Measurements from ENCODE around the gene BRI3.
A peak's percentile ranks its signal among the peaks of the same experiment; 100 is the strongest.
"Not testable (repeated sequence)": the region's sequence is repeated elsewhere in the genome, so short reads cannot be mapped to it uniquely, and the experiment has no call there.

BRI3 gene

DNA sequence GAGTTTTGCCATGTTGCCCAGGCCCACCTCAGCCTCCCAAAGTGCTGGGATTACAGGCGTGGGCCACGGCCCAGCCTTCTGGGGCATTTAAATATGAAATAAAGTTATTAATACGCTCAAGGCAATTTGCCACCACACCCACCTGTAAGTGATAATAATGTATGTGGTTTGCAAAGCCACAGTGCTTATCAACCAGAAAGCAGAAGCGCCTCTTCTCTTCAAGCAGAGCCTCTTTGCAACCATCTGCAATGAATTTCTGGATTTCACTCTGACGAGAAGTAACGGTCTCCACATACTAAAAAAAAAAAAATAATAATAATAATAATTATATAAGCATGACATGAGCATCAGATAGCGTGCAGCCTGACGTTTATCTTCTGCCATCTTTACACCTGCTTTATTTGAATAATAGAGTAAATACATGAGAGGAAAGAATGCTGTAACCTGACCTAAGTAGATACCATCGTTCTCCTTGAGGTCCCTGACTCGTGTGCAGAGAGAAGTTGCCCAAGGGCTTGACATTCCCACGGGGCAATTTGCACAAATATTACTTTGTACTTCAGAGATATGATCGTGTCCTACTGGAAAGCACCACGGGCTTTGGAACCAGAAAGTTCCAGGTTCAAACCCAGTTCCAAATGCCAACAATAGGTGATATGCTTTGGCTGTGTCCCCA, 34.0 kb downstream of the BRI3 start:
- Histone ChIP-seq H3K27ac (peak overlapping the region in 9 of 11 experiments; percentile 19 to 90 (median 71); a peak in 17 of 22 replicates), H3K9me3 (replicated peaks in 1 of 11) (peaks cover 0 to 18% (median 10%) of the 10 kb centered on the region in 11 experiments; a peak in 17 of 22 replicates), H4K20me1 (peaks cover 0 to 6% (median 0%) of the 10 kb centered on the region in 11 experiments; a peak in 1 of 22 replicates), H3K27me3 (no peaks in the 10 kb centered on the region), H3K9ac (peak overlapping the region in 7 of 11 experiments; percentile 33 to 72 (median 61); a peak in 12 of 22 replicates), H3K36me3 (peaks cover 0 to 6% (median 0%) of the 10 kb centered on the region in 11 experiments; a peak in 1 of 22 replicates), H3K4me1 (peaks cover 15 to 74% (median 62%) of the 10 kb centered on the region in 10 experiments), H3K4me2 (peak overlapping the region; percentile 50 to 82 (median 72)), H3K4me3 (no peak overlapping the region; a peak in 1 of 20 replicates)
- TF ChIP-seq Cebpa-rat (IDR thresholded peaks at IDR 0.05) = peak in 2 of 11 experiments; percentile 29 to 57; a peak in 2 of 22 replicates

DNA sequence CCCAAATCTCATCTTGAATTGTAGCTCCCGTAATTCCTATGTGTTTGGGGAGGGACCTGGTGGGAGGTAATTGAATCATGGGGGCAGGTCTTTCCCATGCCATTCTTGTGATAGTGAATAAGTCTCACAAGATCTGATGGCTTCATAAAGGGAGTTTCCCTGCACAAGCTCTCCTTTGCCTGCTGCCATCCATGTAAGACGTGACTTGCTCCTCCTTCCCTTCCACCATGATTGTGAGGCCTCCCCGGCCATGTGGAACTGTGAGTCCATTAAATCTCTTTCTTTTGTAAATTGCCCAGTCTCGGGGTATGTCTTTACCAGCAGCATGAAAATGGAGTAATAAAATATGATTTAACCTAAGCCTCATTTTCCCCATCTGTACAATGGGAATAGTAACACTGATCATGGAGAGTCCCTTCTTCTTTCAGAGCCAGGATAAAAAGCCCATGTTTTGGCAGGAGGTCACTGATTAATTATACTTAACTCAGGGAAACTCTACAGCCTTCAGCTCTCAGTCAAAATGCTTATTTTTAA, 34.6 kb downstream of the BRI3 start:
- H3K4me3 ChIP-seq, H3K36me3 ChIP-seq, H3K27me3 ChIP-seq, H4K20me1 ChIP-seq: not testable (repeated sequence)
- H3K9ac ChIP-seq = peak overlapping the region in 3 of 11 experiments; percentile 31 to 70 (median 45); a peak in 4 of 22 replicates
- peaks cover 16 to 80% (median 68%) of the 10 kb centered on the region in 10 experiments for H3K4me1 ChIP-seq
- peak overlapping the region in 7 of 11 experiments; percentile 4 to 90 (median 88); a peak in 12 of 22 replicates for H3K27ac ChIP-seq
- H3K9me3 ChIP-seq (replicated peaks in 1 of 11) = peaks cover 0 to 18% (median 10%) of the 10 kb centered on the region in 11 experiments; a peak in 17 of 22 replicates
- H3K4me2 ChIP-seq = peak overlapping the region; percentile 50 to 82 (median 72); a peak in 20 of 22 replicates

DNA sequence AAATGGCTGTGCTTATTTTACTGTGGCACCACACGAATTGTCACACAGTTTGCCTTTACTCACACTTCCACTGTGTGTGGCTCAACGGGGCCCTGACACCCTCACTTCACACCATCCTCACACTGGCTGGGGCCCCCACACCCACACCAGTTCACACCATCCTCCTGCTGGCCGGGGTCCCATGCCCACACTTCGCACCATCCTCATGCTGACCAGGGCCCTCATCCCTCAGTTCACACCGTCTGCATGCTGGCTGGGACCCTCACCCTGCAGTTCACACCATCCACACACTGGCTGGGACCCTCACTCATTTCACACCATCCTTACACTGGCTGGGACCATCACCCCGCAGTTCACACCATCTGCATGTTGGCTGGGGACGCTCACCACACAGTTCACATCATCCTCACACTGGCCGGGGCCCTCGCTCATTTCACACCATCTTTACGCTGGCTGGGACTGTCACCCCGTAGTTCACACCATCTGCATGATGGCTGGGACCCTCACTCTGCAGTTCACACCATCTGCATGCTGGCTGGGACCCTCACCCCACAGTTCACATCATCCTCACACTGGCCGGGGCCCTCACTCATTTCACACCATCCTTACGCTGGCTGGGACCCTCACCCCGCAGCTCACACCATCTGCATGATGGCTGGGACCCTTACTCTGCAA, 36.0 kb downstream of the BRI3 start:
- Histone ChIP-seq H3K4me2 (no peak overlapping the region), H3K9me3 (replicated peaks in 1 of 11) (peaks cover 0 to 18% (median 10%) of the 10 kb centered on the region in 11 experiments; a peak in 17 of 22 replicates), H3K9ac (no peak overlapping the region), H3K36me3 (no peaks in the 10 kb centered on the region), H4K20me1 (peaks cover 0 to 6% (median 0%) of the 10 kb centered on the region in 11 experiments; a peak in 1 of 22 replicates), H3K4me3 (no peak overlapping the region), H3K27ac (peak overlapping the region in 2 of 11 experiments; percentile 24 to 90; a peak in 3 of 22 replicates), H3K4me1 (peaks cover 21 to 88% (median 76%) of the 10 kb centered on the region in 10 experiments), H3K27me3 (no peaks in the 10 kb centered on the region)
- TF ChIP-seq Cebpa-rat (IDR thresholded peaks at IDR 0.05) = no peak

DNA sequence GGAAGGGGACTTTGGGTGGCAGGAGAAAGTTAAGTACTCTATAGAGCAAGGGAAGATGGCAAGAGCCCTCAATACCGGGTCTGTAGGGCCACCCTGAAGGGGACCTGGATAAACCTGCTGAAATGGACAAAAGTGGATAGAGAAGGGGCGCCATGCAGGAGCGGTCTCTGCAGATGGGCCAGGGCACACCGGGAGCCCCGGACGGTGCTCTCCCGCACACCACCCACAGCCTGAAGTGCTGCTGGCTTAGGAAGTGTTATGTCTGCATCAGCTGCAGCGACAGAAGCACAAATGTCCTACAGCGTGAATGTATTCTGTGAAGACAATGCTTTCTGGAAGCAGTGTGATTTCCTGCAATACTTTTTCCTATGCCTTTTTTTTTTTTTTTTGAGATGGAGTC, 37.7 kb downstream of the BRI3 start:
- H3K27ac ChIP-seq = no peak overlapping the region
- H3K36me3 ChIP-seq = no peaks in the 10 kb centered on the region
- peaks cover 0 to 6% (median 0%) of the 10 kb centered on the region in 11 experiments; a peak in 1 of 22 replicates for H4K20me1 ChIP-seq
- peak overlapping the region in 9 of 11 experiments; percentile 9 to 80 (median 33); a peak in 12 of 22 replicates for H3K4me2 ChIP-seq
- H3K27me3 ChIP-seq = no peaks in the 10 kb centered on the region
- H3K4me3 ChIP-seq = no peak overlapping the region
- no peak overlapping the region for H3K9ac ChIP-seq
- peaks cover 18 to 78% (median 62%) of the 10 kb centered on the region in 10 experiments for H3K4me1 ChIP-seq
- peaks cover 0 to 18% (median 10%) of the 10 kb centered on the region in 11 experiments; a peak in 17 of 22 replicates for H3K9me3 ChIP-seq (replicated peaks in 1 of 11)
- TF ChIP-seq Cebpa-rat (IDR thresholded peaks at IDR 0.05) = no peak

- Histone ChIP-seq H3K9me3 (replicated peaks in 1 of 11) (peaks cover 0 to 10% (median 3%) of the 10 kb centered on the region in 11 experiments; a peak in 11 of 22 replicates), H3K27ac (no peak overlapping the region), H3K4me3 (no peak overlapping the region), H3K27me3 (no peaks in the 10 kb centered on the region), H3K4me2 (peak overlapping the region; percentile 37 to 80 (median 61)), H3K4me1 (peaks cover 5 to 57% (median 42%) of the 10 kb centered on the region in 10 experiments), H3K36me3 (no peaks in the 10 kb centered on the region), H4K20me1 (no peaks in the 10 kb centered on the region), H3K9ac (0 out of 22 replicates have a peak overlapping the region, but pooled peaks of 1 of the 11 experiments have one; percentile 30)
- TF ChIP-seq Cebpa-rat (IDR thresholded peaks at IDR 0.05) = no peak
Measured at GRCh38 chr7:98321301-98321700, 39.8 kb downstream of the BRI3 start.

GRCh38 chr7:98322331-98323270, 41.1 kb downstream of the BRI3 start:
- TF ChIP-seq Cebpa-rat (IDR thresholded peaks at IDR 0.05) = no peak
- Histone ChIP-seq H3K9ac (no peak overlapping the region), H3K27ac (no peak overlapping the region), H3K36me3 (no peaks in the 10 kb centered on the region), H4K20me1 (no peaks in the 10 kb centered on the region), H3K9me3 (replicated peaks in 1 of 11) (no peaks in the 10 kb centered on the region), H3K4me3 (no peak overlapping the region), H3K4me2 (peak overlapping the region in 6 of 11 experiments; percentile 61 to 80 (median 76); a peak in 10 of 22 replicates), H3K27me3 (no peaks in the 10 kb centered on the region), H3K4me1 (peaks cover 5 to 53% (median 42%) of the 10 kb centered on the region in 10 experiments)

DNA sequence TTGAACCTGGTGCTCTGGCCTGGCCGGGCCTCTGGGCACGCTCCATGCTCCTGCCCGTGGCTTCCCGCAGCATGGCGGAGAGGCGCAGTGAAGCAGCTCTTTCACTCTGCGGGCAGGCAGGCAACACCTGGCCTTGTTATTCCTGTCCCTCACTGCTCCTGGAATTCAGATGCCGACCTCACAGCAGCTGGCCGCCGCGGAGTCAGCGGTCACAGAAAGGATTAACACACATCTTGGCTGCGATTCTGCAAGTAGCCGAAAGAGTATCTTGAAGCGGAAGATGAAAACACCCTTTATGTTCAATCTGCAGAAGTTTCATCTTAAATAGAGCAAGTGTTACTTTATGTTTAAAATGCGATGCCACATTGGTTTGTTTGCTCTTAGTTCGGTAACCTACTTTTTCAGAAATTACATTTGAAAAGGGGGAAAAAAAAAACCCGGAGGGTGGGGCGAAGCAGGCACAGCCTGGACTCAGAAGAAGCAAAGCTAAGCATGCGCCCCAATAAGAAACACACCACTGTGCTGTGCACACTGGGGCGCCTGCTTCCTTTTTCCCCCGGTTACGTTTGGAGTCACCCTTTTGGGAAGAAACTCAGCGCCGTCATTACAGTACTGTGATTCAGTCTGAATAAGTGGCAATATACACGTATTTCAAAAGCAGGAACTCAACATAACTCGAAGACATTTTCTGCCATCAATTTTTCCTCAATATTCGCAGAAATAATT, 42.3 kb downstream of the BRI3 start:
- H3K4me3 ChIP-seq = no peak overlapping the region
- H3K27ac ChIP-seq = no peak overlapping the region
- H3K36me3 ChIP-seq = no peaks in the 10 kb centered on the region

More for the DNA sequence above, 42.3 kb downstream of the BRI3 start:
- Histone ChIP-seq H3K4me2 (0 out of 22 replicates have a peak overlapping the region, but pooled peaks of 1 of the 11 experiments have one; percentile 5), H3K4me1 (peaks cover 5 to 58% (median 47%) of the 10 kb centered on the region in 10 experiments), H3K9me3 (replicated peaks in 1 of 11) (no peaks in the 10 kb centered on the region), H3K9ac (no peak overlapping the region), H3K27me3 (no peaks in the 10 kb centered on the region), H4K20me1 (no peaks in the 10 kb centered on the region)
- no peak for TF ChIP-seq Cebpa-rat (IDR thresholded peaks at IDR 0.05)

Measured in BLaER1 treated with 17β-estradiol and CSF1 and Interleukin-3, amounts not matched to agents 10 nM and 100 nM (cell line).